Measurements from ENCODE around the gene SPPL3.

DNA sequence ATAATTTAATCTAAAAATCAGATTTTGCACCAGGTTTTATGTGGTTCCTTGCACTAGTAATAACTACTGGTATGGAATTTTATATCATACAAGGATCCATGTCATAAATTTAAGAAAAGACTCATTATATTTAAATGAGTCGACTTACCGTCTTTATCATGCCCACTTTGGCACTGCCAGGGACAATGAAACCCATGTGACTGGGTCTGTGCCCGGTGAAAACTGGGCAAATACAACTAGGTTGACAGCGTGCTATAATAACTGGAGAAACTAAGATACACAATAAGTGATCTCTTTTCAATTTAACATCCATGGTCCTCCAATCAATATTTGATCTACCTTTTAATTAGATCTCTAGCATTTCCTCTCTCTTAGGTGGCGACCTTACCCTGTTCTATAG is 114.0 kb downstream of the SPPL3 start:
- TF ChIP-seq CTCF (IDR thresholded peaks at IDR 0.05; ENCODE audit: low read depth, low read length, poor library complexity, severe bottlenecking) (no peak), EZH2phosphoT487 (IDR thresholded peaks at IDR 0.05; ENCODE audit: borderline replicate concordance, low read length) (no peak)
